GM23338 (cell line): ENCODE results near the gene C16orf95. TPM values are rescaled to one million over a fixed set of nuclear protein-coding genes. Genes with fewer than 3 reads are reported as not detected.

Source experiments
- ATAC-seq: fragments of 200-7000 bp; cut with Tn5 transposase; 3 replicates; pipeline ENCODE4 v1.9.1; 2020
- DNase-seq: peaks from one replicate; pipeline ENCODE4 v3.0.0-alpha.2; 2015; ENCODE audit warnings: low spot score
- H2AFZ ChIP-seq: fragments of 200-600 bp; sonication (generic); 2 replicates; pipeline ENCODE4 v1.8.0; 2016; ENCODE audit warnings: antibody characterized with exemption, mild to moderate bottlenecking, moderate library complexity
- H3F3A ChIP-seq: fragments of 200-600 bp; sonication (generic); replicated peaks from 2 replicates; pipeline ENCODE4 v1.8.0; 2017; ENCODE audit warnings: antibody characterized with exemption, mixed run types, low read depth
- H3K27ac ChIP-seq: fragments of 200-600 bp; sonication (generic); 2 replicates; pipeline ENCODE4 v1.6.1; 2016; ENCODE audit warnings: low read depth
- H3K27me3 ChIP-seq: fragments of 200-600 bp; sonication (generic); 2 replicates; pipeline ENCODE4 v1.8.0; 2016; ENCODE audit warnings: mild to moderate bottlenecking, mixed run types, moderate library complexity; ENCODE audit not compliant: insufficient read depth
- H3K36me3 ChIP-seq: fragments of 200-600 bp; sonication (generic); 2 replicates; pipeline ENCODE4 v1.8.0; 2016; ENCODE audit warnings: mild to moderate bottlenecking; ENCODE audit not compliant: insufficient read depth
- H3K4me1 ChIP-seq: fragments of 200-600 bp; sonication (generic); 2 replicates; pipeline ENCODE4 v1.8.0; 2016; ENCODE audit warnings: mild to moderate bottlenecking, moderate library complexity; ENCODE audit not compliant: insufficient read depth
- H3K4me2 ChIP-seq: fragments of 200-600 bp; sonication (generic); 2 replicates; pipeline ENCODE4 v1.7.1; 2017; ENCODE audit warnings: mixed run types
- H3K4me3 ChIP-seq: fragments of 200-600 bp; sonication (generic); 2 replicates; pipeline ENCODE4 v1.6.1; 2016; ENCODE audit warnings: mixed run types
- H3K79me2 ChIP-seq: fragments of 200-600 bp; sonication (generic); replicated peaks from 2 replicates; pipeline ENCODE4 v1.8.0; 2017; ENCODE audit warnings: mild to moderate bottlenecking; ENCODE audit not compliant: insufficient read depth
- H3K9me2 ChIP-seq: fragments of 200-600 bp; sonication (generic); 2 replicates; pipeline ENCODE4 v1.8.0; 2017; ENCODE audit not compliant: insufficient read depth
- H4K20me1 ChIP-seq: fragments of 200-600 bp; sonication (generic); replicated peaks from 2 replicates; pipeline ENCODE4 v1.8.0; 2017; ENCODE audit warnings: mild to moderate bottlenecking; ENCODE audit not compliant: insufficient read depth
- H3K27ac Mint-ChIP-seq: 2 replicates; pipeline ENCODE4 v1.8.0; 2020; ENCODE audit warnings: inconsistent platforms, mild to moderate bottlenecking, moderate library complexity, mixed read lengths
- H3K27me3 Mint-ChIP-seq: 3 replicates; pipeline ENCODE4 v1.8.0; 2022; ENCODE audit warnings: low read depth, mild to moderate bottlenecking, moderate library complexity, mixed read lengths, inconsistent platforms; ENCODE audit not compliant: insufficient read depth, poor library complexity
- H3K36me3 Mint-ChIP-seq: 3 replicates; pipeline ENCODE4 v1.8.0; 2021; ENCODE audit warnings: low read depth, mild to moderate bottlenecking, inconsistent platforms, moderate library complexity, mixed read lengths
- H3K4me1 Mint-ChIP-seq: 3 replicates; pipeline ENCODE4 v1.8.0; 2020; ENCODE audit warnings: mild to moderate bottlenecking, inconsistent platforms, mixed read lengths
- H3K4me3 Mint-ChIP-seq: 3 replicates; pipeline ENCODE4 v1.8.0; 2021; ENCODE audit warnings: moderate library complexity, mild to moderate bottlenecking, inconsistent platforms, mixed read lengths
- H3K9me3 Mint-ChIP-seq: 3 replicates; pipeline ENCODE4 v1.8.0; 2020; ENCODE audit warnings: moderate library complexity, mild to moderate bottlenecking, inconsistent platforms, mixed read lengths
- CREB1 ChIP-seq: fragments of 250-450 bp; sonication (Bioruptor Pico); IDR thresholded peaks from 2 replicates; pipeline ENCODE4 v1.5.0; 2020; ENCODE audit warnings: low read depth, mild to moderate bottlenecking, moderate library complexity
- CTCF ChIP-seq, 2 experiments: fragments of 200-600 bp in 1 of 2; sonication (generic) in 1 of 2; conservative IDR thresholded peaks; 2 replicates each; pipeline versions ENCODE4 v1.5.1 to v1.6.1; 2016 to 2017; ENCODE audit warnings: antibody characterized with exemption in 2 of 2, low read depth in 2 of 2, mild to moderate bottlenecking in 2 of 2, moderate library complexity in 1 of 2
- EZH2phosphoT487 ChIP-seq: fragments of 200-600 bp; sonication (generic); IDR thresholded peaks from one replicate; pipeline ENCODE4 v1.8.1; 2018; ENCODE audit warnings: antibody characterized with exemption; ENCODE audit not compliant: unreplicated experiment
- NANOG ChIP-seq: IDR thresholded peaks from 2 replicates; pipeline ENCODE4 v1.6.1; 2016; ENCODE audit warnings: antibody characterized with exemption, borderline replicate concordance
- POLR2AphosphoS5 ChIP-seq: IDR thresholded peaks from 2 replicates; pipeline ENCODE4 v1.6.1; 2016; ENCODE audit warnings: antibody characterized with exemption, low read depth
- STAT1 ChIP-seq: IDR thresholded peaks from one replicate; pipeline ENCODE4 v1.6.1; 2016; ENCODE audit warnings: antibody characterized with exemption; ENCODE audit not compliant: unreplicated experiment
- ZNF114 ChIP-seq: fragments of 250-450 bp; sonication (Bioruptor Pico); IDR thresholded peaks from 2 replicates; pipeline ENCODE4 v1.5.0; 2020; ENCODE audit warnings: mild to moderate bottlenecking, moderate library complexity
- ZNF331 ChIP-seq: fragments of 250-450 bp; sonication (Bioruptor Pico); IDR thresholded peaks from 2 replicates; pipeline ENCODE4 v1.5.0; 2020; ENCODE audit warnings: low read depth, mild to moderate bottlenecking, moderate library complexity
- polyA plus RNA-seq: library from polyadenylated mRNA; unstranded; fragments of >200 nt; fragmentation: Nextera tagmentation; extraction: Ambion mirVana; gene quantifications from 2 replicates; pipeline ENCODE4 v1.2.1, GENCODE V29; 2016
- total RNA-seq: library from RNA; depleted of rRNA; stranded (reverse); fragments of >200 nt; shearing (Covaris generic); gene quantifications from 2 replicates; pipeline ENCODE4 v1.2.3, GENCODE V29; 2014
- TF ChIP-seq, protein P1 (sequence below): IDR thresholded peaks from one replicate; pipeline ENCODE4 v1.6.1; 2018; ENCODE audit warnings: antibody characterized with exemption; ENCODE audit not compliant: unreplicated experiment
- TF ChIP-seq, protein P2 (sequence below): IDR thresholded peaks from 2 replicates; pipeline ENCODE4 v1.6.1; 2016; ENCODE audit warnings: antibody characterized with exemption

The C16orf95 gene
- total and polyA plus RNA-seq, 2 experiments from 2014 or later: 1.2 to 3.9 TPM

DNA sequence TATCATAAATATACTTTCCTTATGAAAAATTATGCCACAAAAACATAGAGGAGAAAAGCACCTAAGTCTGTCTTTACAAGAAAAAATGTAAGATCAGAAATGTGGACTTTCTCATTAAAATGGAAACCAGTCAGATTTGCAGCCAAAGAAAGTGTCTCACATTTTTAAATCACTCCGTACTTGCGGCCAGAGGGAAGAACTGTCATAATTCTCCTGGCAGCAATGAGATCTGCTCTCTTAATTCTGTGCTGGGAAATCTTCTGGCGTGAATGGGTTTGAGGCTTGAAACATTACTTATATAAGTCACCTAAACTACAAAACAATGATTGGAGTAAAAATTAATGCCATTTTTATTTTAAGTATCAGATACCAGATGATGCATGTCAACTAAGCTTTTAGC, 10.7 kb downstream of the C16orf95 start:
- 0 out of 2 replicates have a peak, but pooled peaks cover 4% of the 10 kb centered on the region for H3K4me1 ChIP-seq
- H4K20me1 ChIP-seq: no peaks in the 10 kb centered on the region
- H3K4me3 ChIP-seq: no peak overlapping the region
- TF ChIP-seq, protein P1, sequence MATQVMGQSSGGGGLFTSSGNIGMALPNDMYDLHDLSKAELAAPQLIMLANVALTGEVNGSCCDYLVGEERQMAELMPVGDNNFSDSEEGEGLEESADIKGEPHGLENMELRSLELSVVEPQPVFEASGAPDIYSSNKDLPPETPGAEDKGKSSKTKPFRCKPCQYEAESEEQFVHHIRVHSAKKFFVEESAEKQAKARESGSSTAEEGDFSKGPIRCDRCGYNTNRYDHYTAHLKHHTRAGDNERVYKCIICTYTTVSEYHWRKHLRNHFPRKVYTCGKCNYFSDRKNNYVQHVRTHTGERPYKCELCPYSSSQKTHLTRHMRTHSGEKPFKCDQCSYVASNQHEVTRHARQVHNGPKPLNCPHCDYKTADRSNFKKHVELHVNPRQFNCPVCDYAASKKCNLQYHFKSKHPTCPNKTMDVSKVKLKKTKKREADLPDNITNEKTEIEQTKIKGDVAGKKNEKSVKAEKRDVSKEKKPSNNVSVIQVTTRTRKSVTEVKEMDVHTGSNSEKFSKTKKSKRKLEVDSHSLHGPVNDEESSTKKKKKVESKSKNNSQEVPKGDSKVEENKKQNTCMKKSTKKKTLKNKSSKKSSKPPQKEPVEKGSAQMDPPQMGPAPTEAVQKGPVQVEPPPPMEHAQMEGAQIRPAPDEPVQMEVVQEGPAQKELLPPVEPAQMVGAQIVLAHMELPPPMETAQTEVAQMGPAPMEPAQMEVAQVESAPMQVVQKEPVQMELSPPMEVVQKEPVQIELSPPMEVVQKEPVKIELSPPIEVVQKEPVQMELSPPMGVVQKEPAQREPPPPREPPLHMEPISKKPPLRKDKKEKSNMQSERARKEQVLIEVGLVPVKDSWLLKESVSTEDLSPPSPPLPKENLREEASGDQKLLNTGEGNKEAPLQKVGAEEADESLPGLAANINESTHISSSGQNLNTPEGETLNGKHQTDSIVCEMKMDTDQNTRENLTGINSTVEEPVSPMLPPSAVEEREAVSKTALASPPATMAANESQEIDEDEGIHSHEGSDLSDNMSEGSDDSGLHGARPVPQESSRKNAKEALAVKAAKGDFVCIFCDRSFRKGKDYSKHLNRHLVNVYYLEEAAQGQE: no peak
- no peak for TF ChIP-seq POLR2AphosphoS5
- TF ChIP-seq ZNF114 (CRISPR knock-in tag): no peak
- TF ChIP-seq, protein P2, sequence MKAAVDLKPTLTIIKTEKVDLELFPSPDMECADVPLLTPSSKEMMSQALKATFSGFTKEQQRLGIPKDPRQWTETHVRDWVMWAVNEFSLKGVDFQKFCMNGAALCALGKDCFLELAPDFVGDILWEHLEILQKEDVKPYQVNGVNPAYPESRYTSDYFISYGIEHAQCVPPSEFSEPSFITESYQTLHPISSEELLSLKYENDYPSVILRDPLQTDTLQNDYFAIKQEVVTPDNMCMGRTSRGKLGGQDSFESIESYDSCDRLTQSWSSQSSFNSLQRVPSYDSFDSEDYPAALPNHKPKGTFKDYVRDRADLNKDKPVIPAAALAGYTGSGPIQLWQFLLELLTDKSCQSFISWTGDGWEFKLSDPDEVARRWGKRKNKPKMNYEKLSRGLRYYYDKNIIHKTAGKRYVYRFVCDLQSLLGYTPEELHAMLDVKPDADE: no peak
- no peak for TF ChIP-seq EZH2phosphoT487
- H3K36me3 Mint-ChIP-seq: peaks cover 6% of the 10 kb centered on the region; the same call in 2 of the 3 replicates
- no peaks in the 10 kb centered on the region for H3K79me2 ChIP-seq
- no peaks in the 10 kb centered on the region for H3K9me2 ChIP-seq
- H3K9me3 Mint-ChIP-seq: peaks cover 5% of the 10 kb centered on the region
- H3K27ac Mint-ChIP-seq: no peak overlapping the region
- H3F3A ChIP-seq: no peaks in the 10 kb centered on the region
- no peak overlapping the region for H3K4me2 ChIP-seq
- no peaks in the 10 kb centered on the region for H3K36me3 ChIP-seq
- DNase-seq: no peak
- peaks cover 5% of the 10 kb centered on the region for H3K27me3 Mint-ChIP-seq
- H3K4me1 Mint-ChIP-seq: peaks cover 15% of the 10 kb centered on the region
- H3K27me3 ChIP-seq: no peaks in the 10 kb centered on the region
- H3K4me3 Mint-ChIP-seq: no peak overlapping the region
- ATAC-seq: no peak
- no peak overlapping the region for H2AFZ ChIP-seq
- no peak overlapping the region for H3K27ac ChIP-seq

GRCh38 chr16:87305505-87306391, 11.4 kb downstream of the C16orf95 start:
- peak; percentile 95 for ATAC-seq

More at GRCh38 chr16:87305505-87306391, 11.4 kb downstream of the C16orf95 start:
- Histone ChIP-seq H4K20me1 (no peaks in the 10 kb centered on the region), H3K4me1 (0 out of 2 replicates have a peak, but pooled peaks cover 4% of the 10 kb centered on the region), H3K27ac (no peak overlapping the region), H3F3A (no peaks in the 10 kb centered on the region), H2AFZ (0 out of 2 replicates have a peak overlapping the region, but pooled peaks have one; percentile 47), H3K27me3 (no peaks in the 10 kb centered on the region), H3K4me2 (0 out of 2 replicates have a peak overlapping the region, but pooled peaks have one; percentile 17), H3K79me2 (no peaks in the 10 kb centered on the region), H3K9me2 (no peaks in the 10 kb centered on the region), H3K36me3 (no peaks in the 10 kb centered on the region), H3K4me3 (no peak overlapping the region)
- TF ChIP-seq ZNF331 (CRISPR knock-in tag): no peak
- TF ChIP-seq NANOG: no peak
- no peak for TF ChIP-seq CREB1 (CRISPR knock-in tag)
- peak in 1 of 2 experiments; percentile 8; a peak in 2 of 4 replicates for TF ChIP-seq CTCF (conservative IDR thresholded peaks at IDR 0.05; ENCODE audit: low read depth in 2 of 2)
- no peak for TF ChIP-seq STAT1
- no peak for TF ChIP-seq POLR2AphosphoS5
- no peak for TF ChIP-seq EZH2phosphoT487
- TF ChIP-seq, protein P2: no peak
- DNase-seq: peak; percentile 56
- peak overlapping the region; percentile 65; the same call in 1 of the 2 replicates for H3K27ac Mint-ChIP-seq
- H3K36me3 Mint-ChIP-seq: peaks cover 6% of the 10 kb centered on the region; the same call in 2 of the 3 replicates
- H3K4me1 Mint-ChIP-seq: peaks cover 15% of the 10 kb centered on the region
- H3K9me3 Mint-ChIP-seq: peaks cover 5% of the 10 kb centered on the region
- H3K27me3 Mint-ChIP-seq: peaks cover 8% of the 10 kb centered on the region
- no peak overlapping the region; the same call in 2 of the 3 replicates for H3K4me3 Mint-ChIP-seq
